Large intestine (tissue), 3 donors: ENCODE results near the gene NFIB. TPM values are rescaled to one million over a fixed set of nuclear protein-coding genes. Genes with fewer than 3 reads are reported as not detected.

Source experiments
- DNase-seq, 2 donors: peaks; one replicate each; pipeline versions ENCODE4 v3.0.0 to v3.0.0-alpha.2; 2013
- H3K27ac ChIP-seq: one replicate; pipeline ENCODE4 v1.5.1; 2013; ENCODE audit warnings: low read length
- H3K27me3 ChIP-seq: 2 replicates; pipeline ENCODE4 v1.6.1; 2013; ENCODE audit warnings: low read length; ENCODE audit not compliant: control insufficient read depth, insufficient read depth
- H3K36me3 ChIP-seq: 2 replicates; pipeline ENCODE4 v1.6.1; 2013; ENCODE audit warnings: low read length; ENCODE audit not compliant: control insufficient read depth, insufficient read depth
- H3K4me1 ChIP-seq: one replicate; pipeline ENCODE4 v1.6.1; 2013; ENCODE audit warnings: low read length; ENCODE audit not compliant: control insufficient read depth, insufficient read depth
- H3K4me3 ChIP-seq: one replicate; pipeline ENCODE4 v1.5.1; 2013; ENCODE audit warnings: low read length
- H3K9me3 ChIP-seq: one replicate; pipeline ENCODE4 v1.6.1; 2013; ENCODE audit warnings: mild to moderate bottlenecking, low read depth, low read length, moderate library complexity; ENCODE audit not compliant: control insufficient read depth
- WGBS: methylation state at CpG from one replicate; pipeline ENCODE4 v1.1.5; 2013; ENCODE audit warnings: low lambda C conversion rate; ENCODE audit not compliant: insufficient coverage; 5-methylcytosine and 5-hydroxymethylcytosine counted together
- polyA plus RNA-seq: library from polyadenylated mRNA; unstranded; fragments of 120-200 nt; gene quantifications from one replicate; pipeline ENCODE4 v1.2.1, GENCODE V29; 2013

NFIB gene
- polyA plus RNA-seq, 1 donor, result 16.6 TPM

- H3K27ac ChIP-seq, result no peak overlapping the region
- peaks cover 7% of the 10 kb centered on the region for H3K27me3 ChIP-seq
- no peaks in the 10 kb centered on the region for H3K9me3 ChIP-seq
- H3K36me3 ChIP-seq, result no peaks in the 10 kb centered on the region
- H3K4me1 ChIP-seq, result peaks cover 13% of the 10 kb centered on the region
- DNase-seq, result no peak
- WGBS, result 96% methylated on average over 5 of the region's 6 CpGs
- no peak overlapping the region for H3K4me3 ChIP-seq
Observed at GRCh38 chr9:14306188-14306587, 7.8 kb downstream of the NFIB start.

- H3K36me3 ChIP-seq, result no peaks in the 10 kb centered on the region
- H3K4me3 ChIP-seq, result no peak overlapping the region
- peaks cover 25% of the 10 kb centered on the region for H3K4me1 ChIP-seq
- WGBS, result 83% methylated on average over 1 of the region's 3 CpGs
- H3K27ac ChIP-seq, result no peak overlapping the region
- H3K27me3 ChIP-seq, result peaks cover 7% of the 10 kb centered on the region
- no peaks in the 10 kb centered on the region for H3K9me3 ChIP-seq
- no peak for DNase-seq
Observed at GRCh38 chr9:14304259-14304658, 9.7 kb downstream of the NFIB start.

- Histone ChIP-seq H3K9me3 (no peaks in the 10 kb centered on the region), H3K4me3 (no peak overlapping the region), H3K27ac (no peak overlapping the region), H3K27me3 (peaks cover 7% of the 10 kb centered on the region), H3K4me1 (peaks cover 25% of the 10 kb centered on the region), H3K36me3 (no peaks in the 10 kb centered on the region)
- no peak for DNase-seq
- 100% methylated on average over 1 of the region's 9 CpGs for WGBS
Observed at GRCh38 chr9:14303521-14303920, 10.4 kb downstream of the NFIB start.

- Histone ChIP-seq H3K27me3 (peaks cover 5% of the 10 kb centered on the region), H3K4me1 (peaks cover 25% of the 10 kb centered on the region), H3K27ac (no peak overlapping the region), H3K36me3 (no peaks in the 10 kb centered on the region), H3K4me3 (no peak overlapping the region), H3K9me3 (no peaks in the 10 kb centered on the region)
- WGBS, result no CpG with 5 or more reads among the region's 2 CpGs
- no peak for DNase-seq
Observed at GRCh38 chr9:14303100-14303499, 10.8 kb downstream of the NFIB start.

- Histone ChIP-seq H3K4me1 (peaks cover 25% of the 10 kb centered on the region), H3K4me3 (no peak overlapping the region), H3K9me3 (no peaks in the 10 kb centered on the region), H3K27me3 (peaks cover 2% of the 10 kb centered on the region), H3K27ac (no peak overlapping the region), H3K36me3 (no peaks in the 10 kb centered on the region)
- no peak for DNase-seq
- WGBS, result no CpG with 5 or more reads among the region's 4 CpGs
Observed at GRCh38 chr9:14302405-14302804, 11.5 kb downstream of the NFIB start.

- Histone ChIP-seq H3K27ac (no peak overlapping the region), H3K36me3 (no peaks in the 10 kb centered on the region), H3K27me3 (no peaks in the 10 kb centered on the region), H3K4me1 (peaks cover 25% of the 10 kb centered on the region), H3K9me3 (no peaks in the 10 kb centered on the region), H3K4me3 (no peak overlapping the region)
- no peak for DNase-seq
- no CpG with 5 or more reads among the region's 1 CpG for WGBS
Observed at GRCh38 chr9:14301583-14302021, 12.3 kb downstream of the NFIB start.

- DNase-seq, result no peak
- Histone ChIP-seq H3K4me1 (peaks cover 25% of the 10 kb centered on the region), H3K27ac (no peak overlapping the region)
Observed at GRCh38 chr9:14301006-14301405, 12.9 kb downstream of the NFIB start.

GRCh38 chr9:14300588-14300987 is 13.4 kb downstream of the NFIB start:
- H3K4me3 ChIP-seq, result no peak overlapping the region
- no peak overlapping the region for H3K27ac ChIP-seq
- no peaks in the 10 kb centered on the region for H3K27me3 ChIP-seq
- H3K9me3 ChIP-seq, result no peaks in the 10 kb centered on the region
- H3K36me3 ChIP-seq, result no peaks in the 10 kb centered on the region
- WGBS, result 0% methylated on average over 1 of the region's 3 CpGs
- no peak for DNase-seq
- H3K4me1 ChIP-seq, result peaks cover 25% of the 10 kb centered on the region

More at GRCh38 chr9:14301006-14301405, 12.9 kb downstream of the NFIB start:
- Histone ChIP-seq H3K9me3 (no peaks in the 10 kb centered on the region), H3K36me3 (no peaks in the 10 kb centered on the region), H3K27me3 (no peaks in the 10 kb centered on the region), H3K4me3 (no peak overlapping the region)
- 100% methylated on average over 1 of the region's 4 CpGs for WGBS

- H3K4me1 ChIP-seq, result peaks cover 25% of the 10 kb centered on the region
- WGBS, result no CpG with 5 or more reads among the region's 9 CpGs
- no peaks in the 10 kb centered on the region for H3K36me3 ChIP-seq
- no peaks in the 10 kb centered on the region for H3K27me3 ChIP-seq
- no peak for DNase-seq
- no peak overlapping the region for H3K4me3 ChIP-seq
- no peaks in the 10 kb centered on the region for H3K9me3 ChIP-seq
- H3K27ac ChIP-seq, result no peak overlapping the region
Observed at GRCh38 chr9:14300040-14300439, 13.9 kb downstream of the NFIB start.

- H3K9me3 ChIP-seq, result no peaks in the 10 kb centered on the region
- H3K27ac ChIP-seq, result no peak overlapping the region
- 83% methylated on average over 1 of the region's 7 CpGs for WGBS
- no peaks in the 10 kb centered on the region for H3K36me3 ChIP-seq
- no peak for DNase-seq
- peaks cover 25% of the 10 kb centered on the region for H3K4me1 ChIP-seq
- H3K4me3 ChIP-seq, result no peak overlapping the region
- H3K27me3 ChIP-seq, result no peaks in the 10 kb centered on the region
Observed at GRCh38 chr9:14298601-14299022, 15.3 kb downstream of the NFIB start.

- Histone ChIP-seq H3K36me3 (no peaks in the 10 kb centered on the region), H3K4me3 (no peak overlapping the region), H3K27ac (no peak overlapping the region), H3K9me3 (no peaks in the 10 kb centered on the region), H3K27me3 (no peaks in the 10 kb centered on the region), H3K4me1 (peaks cover 14% of the 10 kb centered on the region)
- WGBS, result 100% methylated on average over 2 of the region's 7 CpGs
- no peak for DNase-seq
Observed at GRCh38 chr9:14296495-14297113, 17.3 kb downstream of the NFIB start.
